ENCODE data around the gene GMPPB.

- TF ChIP-seq, protein P1, sequence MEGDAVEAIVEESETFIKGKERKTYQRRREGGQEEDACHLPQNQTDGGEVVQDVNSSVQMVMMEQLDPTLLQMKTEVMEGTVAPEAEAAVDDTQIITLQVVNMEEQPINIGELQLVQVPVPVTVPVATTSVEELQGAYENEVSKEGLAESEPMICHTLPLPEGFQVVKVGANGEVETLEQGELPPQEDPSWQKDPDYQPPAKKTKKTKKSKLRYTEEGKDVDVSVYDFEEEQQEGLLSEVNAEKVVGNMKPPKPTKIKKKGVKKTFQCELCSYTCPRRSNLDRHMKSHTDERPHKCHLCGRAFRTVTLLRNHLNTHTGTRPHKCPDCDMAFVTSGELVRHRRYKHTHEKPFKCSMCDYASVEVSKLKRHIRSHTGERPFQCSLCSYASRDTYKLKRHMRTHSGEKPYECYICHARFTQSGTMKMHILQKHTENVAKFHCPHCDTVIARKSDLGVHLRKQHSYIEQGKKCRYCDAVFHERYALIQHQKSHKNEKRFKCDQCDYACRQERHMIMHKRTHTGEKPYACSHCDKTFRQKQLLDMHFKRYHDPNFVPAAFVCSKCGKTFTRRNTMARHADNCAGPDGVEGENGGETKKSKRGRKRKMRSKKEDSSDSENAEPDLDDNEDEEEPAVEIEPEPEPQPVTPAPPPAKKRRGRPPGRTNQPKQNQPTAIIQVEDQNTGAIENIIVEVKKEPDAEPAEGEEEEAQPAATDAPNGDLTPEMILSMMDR (conservative IDR thresholded peaks at IDR 0.05; ENCODE audit: low read length) = no peak
- no peak for TF ChIP-seq EZH2phosphoT487 (IDR thresholded peaks at IDR 0.05; ENCODE audit: borderline replicate concordance, low read depth, low read length)
Measured at GRCh38 chr3:49761661-49762060, 37.9 kb upstream of the GMPPB start.
